ENCODE data around the gene CDC26.
"Not testable (repeated sequence)": the region's sequence is repeated elsewhere in the genome, so short reads cannot be mapped to it uniquely, and the experiment has no call there.

DNA sequence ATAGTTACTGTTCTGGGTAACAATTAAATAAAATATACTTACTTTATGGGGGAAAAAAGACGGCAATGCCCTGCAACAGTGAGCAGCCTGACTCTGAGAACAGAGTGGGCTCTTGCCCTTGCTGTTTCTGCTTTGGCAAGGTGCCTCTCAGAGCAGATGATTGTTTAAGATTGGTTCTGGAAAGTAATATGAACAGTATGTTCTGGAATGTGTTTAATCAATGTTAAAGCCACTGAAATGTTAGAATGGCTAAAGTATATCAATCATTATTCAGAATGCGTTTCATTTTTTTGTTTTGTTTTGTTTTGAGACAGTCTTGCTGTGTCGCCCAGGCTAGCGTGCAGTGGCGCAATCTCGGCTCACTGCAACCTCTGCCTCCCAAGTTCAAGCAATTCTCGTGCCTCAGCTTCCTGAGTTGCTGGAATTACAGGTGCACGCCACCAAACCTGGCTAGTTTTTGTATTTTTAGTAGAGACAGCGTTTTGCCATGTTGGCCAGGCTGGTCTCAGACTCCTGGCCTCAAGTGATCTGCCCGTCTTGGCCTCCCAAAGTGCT is 39.6 kb downstream of the CDC26 start:
- TF ChIP-seq, protein P1, sequence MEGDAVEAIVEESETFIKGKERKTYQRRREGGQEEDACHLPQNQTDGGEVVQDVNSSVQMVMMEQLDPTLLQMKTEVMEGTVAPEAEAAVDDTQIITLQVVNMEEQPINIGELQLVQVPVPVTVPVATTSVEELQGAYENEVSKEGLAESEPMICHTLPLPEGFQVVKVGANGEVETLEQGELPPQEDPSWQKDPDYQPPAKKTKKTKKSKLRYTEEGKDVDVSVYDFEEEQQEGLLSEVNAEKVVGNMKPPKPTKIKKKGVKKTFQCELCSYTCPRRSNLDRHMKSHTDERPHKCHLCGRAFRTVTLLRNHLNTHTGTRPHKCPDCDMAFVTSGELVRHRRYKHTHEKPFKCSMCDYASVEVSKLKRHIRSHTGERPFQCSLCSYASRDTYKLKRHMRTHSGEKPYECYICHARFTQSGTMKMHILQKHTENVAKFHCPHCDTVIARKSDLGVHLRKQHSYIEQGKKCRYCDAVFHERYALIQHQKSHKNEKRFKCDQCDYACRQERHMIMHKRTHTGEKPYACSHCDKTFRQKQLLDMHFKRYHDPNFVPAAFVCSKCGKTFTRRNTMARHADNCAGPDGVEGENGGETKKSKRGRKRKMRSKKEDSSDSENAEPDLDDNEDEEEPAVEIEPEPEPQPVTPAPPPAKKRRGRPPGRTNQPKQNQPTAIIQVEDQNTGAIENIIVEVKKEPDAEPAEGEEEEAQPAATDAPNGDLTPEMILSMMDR (IDR thresholded peaks at IDR 0.05; ENCODE audit: low read length), result not testable (repeated sequence)
- not testable (repeated sequence) for TF ChIP-seq EZH2 (IDR thresholded peaks at IDR 0.05; ENCODE audit: borderline replicate concordance, low read length)

All from OCI-LY1 (cell line).